ENCODE data around the gene HPCAL1. TPM values are rescaled to one million over a fixed set of nuclear protein-coding genes. Genes with fewer than 3 reads are reported as not detected.

The HPCAL1 gene
- total and polyA plus RNA-seq, 2 of the 8 experiments (the other 6 are each of a cell fraction or from before 2014, with no cell fraction given), result 5.8 to 8.6 TPM

GRCh38 chr2:10302479-10303180, at the start of gene HPCAL1 (continued):
- TF ChIP-seq RBBP5 (IDR thresholded peaks at IDR 0.05; ENCODE audit: borderline replicate concordance, low read depth, low read length) (no peak; the same call in 1 of the 2 replicates), GTF2F1 (IDR thresholded peaks at IDR 0.05; ENCODE audit: borderline replicate concordance, low read depth, low read length) (no peak), E2F6 (IDR thresholded peaks at IDR 0.05) (no peak), KDM1A (IDR thresholded peaks at IDR 0.05; ENCODE audit: borderline replicate concordance, low read length) (no peak), RXRA (IDR thresholded peaks at IDR 0.05; ENCODE audit: insufficient read depth, low read depth, low read length) (no peak), KDM4A (IDR thresholded peaks at IDR 0.05; ENCODE audit: low read depth, low read length, severe bottlenecking) (no peak), GABPA (IDR thresholded peaks at IDR 0.05; ENCODE audit: borderline replicate concordance, insufficient read depth, low read length) (no peak), BACH1 (IDR thresholded peaks at IDR 0.05; ENCODE audit: low read length) (no peak), CBX8 (IDR thresholded peaks at IDR 0.05; ENCODE audit: borderline replicate concordance, low read depth, low read length) (no peak), EGR1 (IDR thresholded peaks at IDR 0.05; ENCODE audit: borderline replicate concordance, low read depth, low read length) (0 out of 2 replicates have a peak, but pooled peaks have one; percentile 14), BRCA1 (IDR thresholded peaks at IDR 0.05; ENCODE audit: low read depth, low read length) (no peak), RAD21 (IDR thresholded peaks at IDR 0.05 in 1 of 2, conservative IDR thresholded peaks at IDR 0.05 in 1 of 2; ENCODE audit: low read depth in 2 of 2, low read length in 2 of 2) (peak; percentile 32 to 54), HDAC2 (IDR thresholded peaks at IDR 0.05; ENCODE audit: borderline replicate concordance in 1 of 2, low read depth in 2 of 2, low read length in 2 of 2) (no peak), SUZ12 (IDR thresholded peaks at IDR 0.05; ENCODE audit: low read length) (no peak), SP2 (IDR thresholded peaks at IDR 0.05; ENCODE audit: low read length) (no peak), TCF12 (IDR thresholded peaks at IDR 0.05; ENCODE audit: low read depth, low read length) (no peak), YY1 (IDR thresholded peaks at IDR 0.05; ENCODE audit: low read depth, low read length) (peak; percentile 53; the same call in 1 of the 2 replicates), SAP30 (IDR thresholded peaks at IDR 0.05; ENCODE audit: insufficient read depth, insufficient replicate concordance, low read length) (no peak), MAX (IDR thresholded peaks at IDR 0.05) (no peak; the same call in 1 of the 2 replicates), CEBPB (IDR thresholded peaks at IDR 0.05; ENCODE audit: low read depth, low read length) (no peak), SIRT6 (IDR thresholded peaks at IDR 0.05; ENCODE audit: low read length) (no peak), CHD2 (IDR thresholded peaks at IDR 0.05; ENCODE audit: low read length) (no peak)
- TF ChIP-seq, protein P1, sequence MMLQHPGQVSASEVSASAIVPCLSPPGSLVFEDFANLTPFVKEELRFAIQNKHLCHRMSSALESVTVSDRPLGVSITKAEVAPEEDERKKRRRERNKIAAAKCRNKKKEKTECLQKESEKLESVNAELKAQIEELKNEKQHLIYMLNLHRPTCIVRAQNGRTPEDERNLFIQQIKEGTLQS (IDR thresholded peaks at IDR 0.05; ENCODE audit: insufficient read depth, low read depth, low read length), result no peak
